NCI-H510A treated with DMSO at 0.1 percent for 48 hours (cell line): ENCODE measurements around the gene DENND5B.

ENCODE experiments used
- DNase-seq: peaks from one replicate; lab custom pipeline; 2025; lab: John Stamatoyannopoulos, UW

Gene DENND5B

GRCh38 chr12:31471823-31472222, 119.1 kb downstream of the DENND5B start:
- DNase-seq = no peak

- DNase-seq = no peak
Measured at GRCh38 chr12:31471051-31471450, 119.9 kb downstream of the DENND5B start.

- DNase-seq = no peak
Measured at GRCh38 chr12:31470459-31470858, 120.5 kb downstream of the DENND5B start.

GRCh38 chr12:31466768-31467167, 124.2 kb downstream of the DENND5B start:
- no peak for DNase-seq

GRCh38 chr12:31465002-31465401, 125.9 kb downstream of the DENND5B start:
- no peak for DNase-seq

- DNase-seq = no peak
Measured at GRCh38 chr12:31460024-31460423, 130.9 kb downstream of the DENND5B start.

GRCh38 chr12:31456562-31456961, 134.4 kb downstream of the DENND5B start:
- no peak for DNase-seq

GRCh38 chr12:31444736-31445135, 146.2 kb downstream of the DENND5B start:
- no peak for DNase-seq

GRCh38 chr12:31440586-31440985, 150.3 kb downstream of the DENND5B start:
- no peak for DNase-seq

- no peak for DNase-seq
Measured at GRCh38 chr12:31440134-31440533, 150.8 kb downstream of the DENND5B start.

GRCh38 chr12:31431721-31432240, 159.2 kb downstream of the DENND5B start:
- DNase-seq = no peak

- no peak for DNase-seq
Measured at GRCh38 chr12:31423405-31423804, 167.5 kb downstream of the DENND5B start.

GRCh38 chr12:31412292-31412801, 178.6 kb downstream of the DENND5B start:
- DNase-seq = no peak

GRCh38 chr12:31408763-31409162, 182.2 kb downstream of the DENND5B start:
- DNase-seq = no peak

GRCh38 chr12:31407562-31407961, 183.4 kb downstream of the DENND5B start:
- no peak for DNase-seq

- DNase-seq = no peak
Measured at GRCh38 chr12:31406345-31406744, 184.6 kb downstream of the DENND5B start.

- no peak for DNase-seq
Measured at GRCh38 chr12:31405021-31405420, 185.9 kb downstream of the DENND5B start.

- peak; percentile 36 for DNase-seq
Measured at GRCh38 chr12:31403099-31403607, 187.8 kb downstream of the DENND5B start.

GRCh38 chr12:31393004-31393550, 197.9 kb downstream of the DENND5B start:
- no peak for DNase-seq

GRCh38 chr12:31390991-31391390, 199.9 kb downstream of the DENND5B start:
- DNase-seq = no peak

GRCh38 chr12:31388713-31389112, 202.2 kb downstream of the DENND5B start:
- DNase-seq = no peak

GRCh38 chr12:31387466-31387865, 203.5 kb downstream of the DENND5B start:
- no peak for DNase-seq

GRCh38 chr12:31387011-31387410, 203.9 kb downstream of the DENND5B start:
- DNase-seq = no peak

- no peak for DNase-seq
Measured at GRCh38 chr12:31386364-31386777, 204.6 kb downstream of the DENND5B start.
